ENCODE data around the gene ADARB2. TPM values are rescaled to one million over a fixed set of nuclear protein-coding genes. Genes with fewer than 3 reads are reported as not detected.

Gene ADARB2
- total RNA-seq, 4 donors from 2014 or later, result 2.0 to 9.9 (median 5.1) TPM

- Histone ChIP-seq H3K36me3 (no peaks in the 10 kb centered on the region), H3K27me3 (no peaks in the 10 kb centered on the region), H3K9me3 (no peaks in the 10 kb centered on the region), H3K27ac (no peak overlapping the region), H3K4me3 (no peak overlapping the region), H3K4me1 (no peaks in the 10 kb centered on the region)
- TF ChIP-seq POLR2A (IDR thresholded peaks at IDR 0.05) (no peak), CTCF (IDR thresholded peaks at IDR 0.05) (no peak)
- no peak for DNase-seq
These were observed 453.2 kb downstream of the ADARB2 start for GRCh38 chr10:1284076-1284475.

GRCh38 chr10:1281405-1281782 is 455.9 kb downstream of the ADARB2 start:
- TF ChIP-seq POLR2A (IDR thresholded peaks at IDR 0.05) (no peak), CTCF (IDR thresholded peaks at IDR 0.05) (no peak)
- no peak for DNase-seq
- no peaks in the 10 kb centered on the region for H3K9me3 ChIP-seq

GRCh38 chr10:1280466-1281404 is 456.6 kb downstream of the ADARB2 start:
- Histone ChIP-seq H3K9me3 (no peaks in the 10 kb centered on the region), H3K27ac (no peak overlapping the region), H3K4me1 (no peaks in the 10 kb centered on the region), H3K4me3 (no peak overlapping the region), H3K27me3 (no peaks in the 10 kb centered on the region), H3K36me3 (no peaks in the 10 kb centered on the region)
- TF ChIP-seq POLR2A (IDR thresholded peaks at IDR 0.05), result no peak
- no peak for TF ChIP-seq CTCF (IDR thresholded peaks at IDR 0.05)
- DNase-seq, result no peak

More at GRCh38 chr10:1281405-1281782, 455.9 kb downstream of the ADARB2 start:
- Histone ChIP-seq H3K4me1 (no peaks in the 10 kb centered on the region), H3K36me3 (no peaks in the 10 kb centered on the region), H3K27me3 (no peaks in the 10 kb centered on the region), H3K4me3 (no peak overlapping the region), H3K27ac (no peak overlapping the region)

- no peak overlapping the region for H3K4me3 ChIP-seq
- TF ChIP-seq POLR2A (IDR thresholded peaks at IDR 0.05) (no peak), CTCF (IDR thresholded peaks at IDR 0.05) (no peak)
- DNase-seq, result no peak
- no peaks in the 10 kb centered on the region for H3K27me3 ChIP-seq
- H3K36me3 ChIP-seq, result no peaks in the 10 kb centered on the region
- no peaks in the 10 kb centered on the region for H3K4me1 ChIP-seq
- H3K9me3 ChIP-seq, result no peaks in the 10 kb centered on the region
- no peak overlapping the region for H3K27ac ChIP-seq
These were observed 459.0 kb downstream of the ADARB2 start for GRCh38 chr10:1278306-1278705.

- Histone ChIP-seq H3K27me3 (no peaks in the 10 kb centered on the region), H3K27ac (no peak overlapping the region), H3K4me3 (no peak overlapping the region), H3K4me1 (no peaks in the 10 kb centered on the region), H3K36me3 (no peaks in the 10 kb centered on the region), H3K9me3 (no peaks in the 10 kb centered on the region)
- TF ChIP-seq CTCF (IDR thresholded peaks at IDR 0.05), result no peak
- no peak for TF ChIP-seq POLR2A (IDR thresholded peaks at IDR 0.05)
- no peak for DNase-seq
These were observed 462.4 kb downstream of the ADARB2 start for GRCh38 chr10:1274701-1275544.

All from Peyer's patch (tissue), 4 donors.